Activated CD8-positive, alpha-beta T cell treated with anti-CD3 and anti-CD28 coated beads for 36 hours (primary cell): Measurements from ENCODE around the gene TADA2A. TPM values are rescaled to one million over a fixed set of nuclear protein-coding genes. Genes with fewer than 3 reads are reported as not detected.

ENCODE experiments used
- ATAC-seq: fragments of 200-7000 bp; cut with Tn5 transposase; one replicate; pipeline ENCODE4 v1.10.0; 2021; ENCODE audit warnings: mild to moderate bottlenecking, moderate library complexity
- CTCF ChIA-PET: fragments of 350-600 bp; sonication (Branson Sonifier 250); formaldehyde crosslinking; loops from one replicate; lab custom pipeline; 2021; ENCODE audit warnings: antibody characterized with exemption; lab: Charles Lee
- POLR2A ChIA-PET: fragments of 350-600 bp; sonication (Branson Sonifier 250); formaldehyde crosslinking; loops from one replicate; lab custom pipeline; 2021; ENCODE audit warnings: antibody characterized with exemption; lab: Charles Lee
- DNase-seq: peaks from one replicate; pipeline ENCODE4 v3.0.0-alpha.2; 2020
- H3K27ac Mint-ChIP-seq: one replicate; pipeline ENCODE4 v1.8.0; 2021; ENCODE audit warnings: mild to moderate bottlenecking, mixed read lengths
- H3K27me3 Mint-ChIP-seq: one replicate; pipeline ENCODE4 v1.8.0; 2021; ENCODE audit warnings: mixed read lengths
- H3K36me3 Mint-ChIP-seq: one replicate; pipeline ENCODE4 v1.8.0; 2021; ENCODE audit warnings: low read depth, mixed read lengths
- H3K4me1 Mint-ChIP-seq: one replicate; pipeline ENCODE4 v1.8.0; 2021; ENCODE audit warnings: low read depth, mixed read lengths
- H3K4me3 Mint-ChIP-seq: one replicate; pipeline ENCODE4 v1.8.0; 2021; ENCODE audit warnings: mild to moderate bottlenecking, moderate library complexity, mixed read lengths
- H3K9me3 Mint-ChIP-seq: one replicate; pipeline ENCODE4 v1.8.0; 2021; ENCODE audit warnings: mixed read lengths
- CTCF ChIP-seq: fragments of 200-600 bp; IDR thresholded peaks from one replicate; pipeline ENCODE4 v1.8.0; 2022; ENCODE audit warnings: antibody characterized with exemption, mild to moderate bottlenecking
- intact Hi-C: fragments of 100-400 bp; cut with micrococcal nuclease; formaldehyde crosslinking; loops from one replicate; pipeline ENCODE4 v1.10.0; 2022
- total RNA-seq, 2 experiments: library from RNA; stranded (reverse); gene quantifications; one replicate each; pipeline ENCODE4 v1.2.3, GENCODE V29; 2021

The TADA2A gene
- total RNA-seq, 2 experiments from 2014 or later = 31.5 to 36.5 TPM

DNA sequence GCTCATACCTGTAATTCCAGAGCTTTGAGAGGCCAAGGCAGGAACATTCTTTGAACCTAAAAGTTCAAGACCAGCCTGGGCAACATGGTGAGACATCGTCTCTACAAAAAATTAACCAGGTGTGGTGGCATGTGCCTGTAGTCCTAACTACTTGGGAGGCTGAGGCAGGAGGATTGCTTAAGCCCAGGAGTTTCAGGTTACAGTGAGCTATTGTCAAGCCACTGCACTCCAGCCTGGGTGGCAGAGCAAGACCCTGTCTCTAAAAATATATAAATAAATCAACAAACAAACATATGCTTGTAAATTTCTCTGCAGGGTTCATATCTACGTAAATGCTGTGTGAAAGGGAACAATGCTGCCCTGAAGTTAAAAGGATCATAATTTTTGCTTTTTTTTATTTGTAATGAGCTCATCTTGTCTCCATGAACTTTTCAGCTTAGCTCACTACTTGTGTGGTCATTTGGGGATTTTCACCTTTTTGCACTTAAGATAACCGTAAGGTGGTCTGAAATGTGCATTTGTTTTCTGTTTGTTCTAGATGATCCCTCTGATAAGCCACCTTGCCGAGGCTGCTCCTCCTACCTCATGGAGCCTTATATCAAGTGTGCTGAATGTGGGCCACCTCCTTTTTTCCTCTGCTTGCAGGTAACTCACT is 16.4 kb downstream of the TADA2A start:
- no peaks in the 10 kb centered on the region for H3K27me3 Mint-ChIP-seq
- no peak overlapping the region for H3K27ac Mint-ChIP-seq
- DNase-seq (no peak), ATAC-seq (no peak)
- ChIA-PET POLR2A (interaction anchor here (0.7 kb wide), 1 partner anchor 15 kb away, joined by 4 read pairs; no protein-coding TSS in a partner anchor), CTCF (interaction anchor here (0.8 to 1.3 kb wide), 4 partner anchors 9 to 50 kb away, joined by 3 read pairs; no protein-coding TSS in a partner anchor)
- H3K9me3 Mint-ChIP-seq = no peaks in the 10 kb centered on the region
- no peak overlapping the region for H3K4me3 Mint-ChIP-seq
- intact Hi-C loops = no loop called here
- TF ChIP-seq CTCF = no peak
- peaks cover 34% of the 10 kb centered on the region for H3K36me3 Mint-ChIP-seq
- H3K4me1 Mint-ChIP-seq = no peaks in the 10 kb centered on the region

DNA sequence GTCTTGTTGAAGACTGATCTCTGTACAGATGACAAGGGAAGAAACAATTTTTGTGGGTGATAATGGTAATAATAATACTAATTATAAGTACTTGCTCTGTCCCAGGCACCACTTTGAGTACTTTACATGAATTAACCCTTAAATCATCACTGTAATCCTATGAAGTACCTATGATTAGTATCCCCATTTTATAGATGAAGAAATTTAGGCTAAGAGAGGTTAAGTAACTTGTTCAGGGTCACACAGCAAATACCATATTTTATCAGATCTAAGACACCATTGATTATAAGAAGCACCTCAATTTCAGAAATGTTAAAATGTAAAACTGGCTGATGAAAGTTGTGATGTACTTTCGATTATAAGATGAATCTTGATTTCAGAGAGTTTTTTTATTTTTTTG is 18.6 kb downstream of the TADA2A start:
- DNase-seq = no peak
- H3K9me3 Mint-ChIP-seq = no peaks in the 10 kb centered on the region
- no peaks in the 10 kb centered on the region for H3K27me3 Mint-ChIP-seq
- H3K4me3 Mint-ChIP-seq = no peak overlapping the region
- no peak overlapping the region for H3K27ac Mint-ChIP-seq
- POLR2A ChIA-PET = interaction anchor here (1.2 to 1.5 kb wide), 3 partner anchors 13 to 17 kb away, joined by 3 to 4 read pairs (median 3); no protein-coding TSS in a partner anchor
- peaks cover 43% of the 10 kb centered on the region for H3K36me3 Mint-ChIP-seq
- H3K4me1 Mint-ChIP-seq = peaks cover 16% of the 10 kb centered on the region
- ATAC-seq = no peak
- CTCF ChIA-PET = interaction anchor here (1.0 to 1.2 kb wide), 2 partner anchors 11 to 16 kb away, joined by 3 read pairs; no protein-coding TSS in a partner anchor
- intact Hi-C loops = no loop called here
- TF ChIP-seq CTCF = no peak

DNA sequence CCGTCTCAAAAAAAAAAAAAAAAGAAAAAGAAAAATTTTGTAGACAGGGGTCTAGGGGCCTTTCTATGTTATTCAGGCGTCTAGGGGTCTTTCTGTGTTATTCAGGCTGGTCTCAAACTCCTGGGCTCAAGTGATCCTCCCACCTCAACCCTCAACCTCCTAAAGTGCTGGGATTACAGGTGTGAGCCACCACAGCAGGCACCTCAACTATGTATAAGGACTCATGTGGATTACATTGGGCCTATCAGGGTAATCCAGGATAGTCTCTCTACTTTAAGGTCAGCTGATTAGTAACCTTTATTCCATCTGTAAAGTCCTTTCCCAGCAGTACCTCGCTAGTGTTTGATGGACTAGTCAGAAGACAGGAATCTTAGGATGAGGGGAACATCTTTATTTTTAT is 22.4 kb downstream of the TADA2A start:
- H3K4me1 Mint-ChIP-seq = peaks cover 34% of the 10 kb centered on the region
- POLR2A ChIA-PET = interaction anchor here (0.6 to 1.5 kb wide), 2 partner anchors 21 to 72 kb away, joined by 5 to 14 read pairs; partner anchors contain the start of gene TADA2A
- TF ChIP-seq CTCF = no peak
- CTCF ChIA-PET = interaction anchor here (1.4 kb wide), 1 partner anchor 24 kb away, joined by 6 read pairs; no protein-coding TSS in a partner anchor
- no peaks in the 10 kb centered on the region for H3K27me3 Mint-ChIP-seq
- intact Hi-C loops = no loop called here
- peaks cover 53% of the 10 kb centered on the region for H3K36me3 Mint-ChIP-seq
- H3K4me3 Mint-ChIP-seq = no peak overlapping the region
- H3K9me3 Mint-ChIP-seq = no peaks in the 10 kb centered on the region
- DNase-seq = no peak
- H3K27ac Mint-ChIP-seq = peak overlapping the region; percentile 97
- no peak for ATAC-seq

DNA sequence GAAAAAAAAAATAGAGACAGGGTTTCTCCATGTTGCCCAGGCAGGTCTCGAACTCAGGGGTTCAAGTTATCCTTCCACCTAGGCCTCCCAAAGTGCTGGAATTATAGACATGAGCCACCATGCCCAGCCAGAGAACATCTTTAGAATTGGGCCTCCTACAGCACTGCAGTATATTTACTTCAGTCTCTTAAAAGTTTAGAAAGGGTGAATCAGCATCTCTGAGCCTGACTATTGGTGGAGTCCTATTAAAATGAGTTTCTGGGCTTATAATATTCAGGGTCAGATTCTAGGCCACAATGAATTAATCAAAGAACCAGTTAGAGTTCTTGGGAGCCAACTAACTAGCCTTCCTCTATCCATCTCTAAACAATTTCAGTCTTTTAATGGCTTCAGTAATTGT is 22.8 kb downstream of the TADA2A start:
- POLR2A ChIA-PET = interaction anchor here (1.1 to 1.5 kb wide), 7 partner anchors 10 to 56 kb away, joined by 3 to 14 read pairs (median 5); partner anchors contain the start of gene TADA2A
- DNase-seq = no peak
- TF ChIP-seq CTCF = no peak
- H3K4me1 Mint-ChIP-seq = peaks cover 34% of the 10 kb centered on the region
- ATAC-seq = no peak
- H3K4me3 Mint-ChIP-seq = peak overlapping the region; percentile 52
- intact Hi-C loops = no loop called here
- H3K36me3 Mint-ChIP-seq = peaks cover 56% of the 10 kb centered on the region
- H3K27me3 Mint-ChIP-seq = no peaks in the 10 kb centered on the region
- no peaks in the 10 kb centered on the region for H3K9me3 Mint-ChIP-seq
- CTCF ChIA-PET = interaction anchor here (1.0 to 1.4 kb wide), 7 partner anchors 9 to 180 kb away, joined by 3 to 7 read pairs (median 4); partner anchors contain the start of gene SYNRG
- peak overlapping the region; percentile 97 for H3K27ac Mint-ChIP-seq
